ENCODE data around the gene MACF1. TPM values are rescaled to one million over a fixed set of nuclear protein-coding genes. Genes with fewer than 3 reads are reported as not detected.

MACF1 gene
- total and polyA plus RNA-seq, 2 donors from 2014 or later, result 65.7 to 387 TPM

- no peak overlapping the region for H3K27ac ChIP-seq (ENCODE audit: low read depth in 2 of 2, low read length in 2 of 2)
- TF ChIP-seq CTCF (IDR thresholded peaks at IDR 0.05; ENCODE audit: borderline replicate concordance, extremely low read depth, insufficient read depth), result no peak
- no peaks in the 10 kb centered on the region for H3K27me3 ChIP-seq (ENCODE audit: control insufficient read depth, insufficient read depth, low read length)
- peaks cover 0 to 14% (median 12%) of the 10 kb centered on the region in 3 donors for H3K4me1 ChIP-seq (ENCODE audit: control insufficient read depth in 2 of 3, insufficient read depth in 2 of 3, low read depth in 1 of 3, low read length in 3 of 3)
- no peak overlapping the region for H3K9ac ChIP-seq (ENCODE audit: low read length in 3 of 3)
- intact Hi-C loops (cut with DNase I), result no loop called here
- DNase-seq (no peak), FAIRE-seq (no peak)
- H3K36me3 ChIP-seq (ENCODE audit: control insufficient read depth in 2 of 3, insufficient read depth in 3 of 3, low read length in 3 of 3), result no peaks in the 10 kb centered on the region
- H3K4me3 ChIP-seq (ENCODE audit: low read length in 3 of 3), result no peak overlapping the region
- no peaks in the 10 kb centered on the region for H3K9me3 ChIP-seq (ENCODE audit: control insufficient read depth in 2 of 3, insufficient read depth in 1 of 3, low read length in 3 of 3)
Observed at GRCh38 chr1:39226836-39227235, 22.3 kb downstream of the MACF1 start.

GRCh38 chr1:39228252-39228651 is 23.8 kb downstream of the MACF1 start:
- FAIRE-seq (no peak), DNase-seq (no peak)
- H3K36me3 ChIP-seq (ENCODE audit: control insufficient read depth in 2 of 3, insufficient read depth in 3 of 3, low read length in 3 of 3), result peaks cover 0 to 3% (median 0%) of the 10 kb centered on the region in 3 donors
- H3K9ac ChIP-seq (ENCODE audit: low read length in 3 of 3), result no peak overlapping the region
- no peak overlapping the region for H3K27ac ChIP-seq (ENCODE audit: low read depth in 2 of 2, low read length in 2 of 2)
- no peaks in the 10 kb centered on the region for H3K27me3 ChIP-seq (ENCODE audit: control insufficient read depth, insufficient read depth, low read length)
- TF ChIP-seq CTCF (IDR thresholded peaks at IDR 0.05; ENCODE audit: borderline replicate concordance, extremely low read depth, insufficient read depth), result no peak
- H3K4me1 ChIP-seq (ENCODE audit: control insufficient read depth in 2 of 3, insufficient read depth in 2 of 3, low read depth in 1 of 3, low read length in 3 of 3), result peaks cover 0 to 12% (median 5%) of the 10 kb centered on the region in 3 donors
- intact Hi-C loops (cut with DNase I), result no loop called here
- H3K9me3 ChIP-seq (ENCODE audit: control insufficient read depth in 2 of 3, insufficient read depth in 1 of 3, low read length in 3 of 3), result no peaks in the 10 kb centered on the region
- no peak overlapping the region for H3K4me3 ChIP-seq (ENCODE audit: low read length in 3 of 3)

- H3K9me3 ChIP-seq (ENCODE audit: control insufficient read depth in 2 of 3, insufficient read depth in 1 of 3, low read length in 3 of 3), result no peaks in the 10 kb centered on the region
- TF ChIP-seq CTCF (IDR thresholded peaks at IDR 0.05; ENCODE audit: borderline replicate concordance, extremely low read depth, insufficient read depth), result no peak
- H3K4me1 ChIP-seq (ENCODE audit: control insufficient read depth in 2 of 3, insufficient read depth in 2 of 3, low read depth in 1 of 3, low read length in 3 of 3), result peaks cover 0 to 12% (median 5%) of the 10 kb centered on the region in 3 donors
- H3K36me3 ChIP-seq (ENCODE audit: control insufficient read depth in 2 of 3, insufficient read depth in 3 of 3, low read length in 3 of 3), result peaks cover 0 to 3% (median 0%) of the 10 kb centered on the region in 3 donors
- H3K27ac ChIP-seq (ENCODE audit: low read depth in 2 of 2, low read length in 2 of 2), result no peak overlapping the region
- intact Hi-C loops (cut with DNase I), result no loop called here
- no peaks in the 10 kb centered on the region for H3K27me3 ChIP-seq (ENCODE audit: control insufficient read depth, insufficient read depth, low read length)
- H3K4me3 ChIP-seq (ENCODE audit: low read length in 3 of 3), result no peak overlapping the region
- DNase-seq (no peak), FAIRE-seq (no peak)
- H3K9ac ChIP-seq (ENCODE audit: low read length in 3 of 3), result no peak overlapping the region
Observed at GRCh38 chr1:39229504-39229903, 25.0 kb downstream of the MACF1 start.

Data from kidney (tissue), 14 donors.